Stimulated activated CD8-positive, alpha-beta memory T cell treated with anti-CD3 and anti-CD28 coated beads, Interleukin-4, amount 100 ng/mL, for 4 hours (primary cell): ENCODE results near the gene PLPP6.

Source experiments
- DNase-seq, 2 donors: peaks; one replicate each; pipeline ENCODE4 v3.0.0-alpha.2; 2020; ENCODE audit warnings: low read depth in 2 of 2, low spot score in 1 of 2

The PLPP6 gene

DNA sequence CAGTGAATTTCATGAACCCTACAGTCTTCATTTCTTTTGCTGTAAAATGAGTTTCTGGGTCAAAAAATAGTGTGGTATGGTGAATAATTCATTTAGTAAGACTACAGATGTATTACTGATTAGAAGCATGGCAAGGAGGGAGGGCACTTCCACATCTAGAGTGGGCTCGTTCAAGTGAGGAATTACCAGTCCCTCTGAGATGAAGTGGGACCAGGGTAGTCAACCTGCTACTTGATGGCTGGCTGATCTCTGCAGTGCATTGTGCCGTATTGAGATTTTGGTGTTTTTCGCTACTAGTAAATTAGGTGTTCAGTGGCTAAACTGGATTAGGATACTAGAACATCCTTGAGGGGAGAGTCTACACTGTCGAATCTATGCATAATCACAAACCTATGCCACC lies 28.1 kb downstream of the PLPP6 start:
- DNase-seq, result no peak

DNA sequence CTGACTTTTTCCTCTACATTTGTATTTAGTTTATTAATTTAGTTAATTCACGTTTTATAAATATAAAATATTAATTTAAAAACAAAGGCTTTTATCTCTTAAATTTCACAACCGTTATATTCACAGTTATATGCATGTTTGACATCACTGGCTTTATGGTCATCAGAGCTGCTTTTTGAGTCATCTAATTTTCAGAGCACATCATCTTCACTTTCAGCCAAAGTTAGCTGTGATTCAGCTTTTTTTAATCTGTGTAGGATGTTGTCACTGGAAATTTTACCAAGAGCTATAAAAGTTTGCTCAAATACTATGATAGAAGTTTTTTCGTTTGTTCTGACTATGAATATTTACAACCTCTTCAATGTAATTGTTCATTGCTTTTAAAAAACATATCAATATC lies 29.7 kb downstream of the PLPP6 start:
- no peak for DNase-seq

DNA sequence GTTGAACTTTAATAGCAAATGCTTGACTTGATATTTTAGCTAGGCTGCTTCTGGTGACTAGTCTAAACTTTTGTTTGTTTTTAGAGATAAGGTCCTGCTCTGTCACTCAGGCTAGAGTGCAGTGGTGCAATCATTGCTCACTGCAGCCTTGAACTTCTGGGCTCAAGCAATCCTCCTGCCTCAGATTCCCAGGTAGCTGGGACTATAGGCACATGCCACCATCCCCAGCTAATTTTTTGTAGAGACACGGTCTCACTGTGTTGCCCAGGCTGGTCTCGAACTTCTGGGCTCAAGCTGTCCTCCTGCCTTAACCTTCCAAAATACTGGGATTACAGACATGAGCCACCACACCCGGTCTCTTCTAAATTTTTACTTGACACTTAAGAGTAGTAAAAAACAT lies 38.0 kb downstream of the PLPP6 start:
- DNase-seq, result no peak

DNA sequence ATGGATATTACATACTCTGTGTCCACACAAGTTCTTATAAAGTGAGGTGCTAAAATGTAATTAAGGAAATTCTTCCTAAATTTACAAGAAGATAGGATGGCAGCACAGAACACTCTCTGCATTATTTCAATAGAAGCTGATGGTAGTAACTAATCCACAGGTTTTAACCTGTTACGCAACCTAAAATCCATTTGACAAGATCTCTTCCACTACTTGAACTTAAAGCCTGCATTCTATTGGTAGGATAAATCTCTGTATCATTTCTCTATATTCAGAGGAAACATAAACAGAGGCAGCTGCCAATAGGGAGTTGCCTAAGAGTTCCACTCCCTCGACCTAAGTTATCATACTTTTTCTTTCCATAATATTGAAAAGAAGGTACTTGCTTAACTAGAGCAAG lies 38.8 kb downstream of the PLPP6 start:
- no peak for DNase-seq

DNA sequence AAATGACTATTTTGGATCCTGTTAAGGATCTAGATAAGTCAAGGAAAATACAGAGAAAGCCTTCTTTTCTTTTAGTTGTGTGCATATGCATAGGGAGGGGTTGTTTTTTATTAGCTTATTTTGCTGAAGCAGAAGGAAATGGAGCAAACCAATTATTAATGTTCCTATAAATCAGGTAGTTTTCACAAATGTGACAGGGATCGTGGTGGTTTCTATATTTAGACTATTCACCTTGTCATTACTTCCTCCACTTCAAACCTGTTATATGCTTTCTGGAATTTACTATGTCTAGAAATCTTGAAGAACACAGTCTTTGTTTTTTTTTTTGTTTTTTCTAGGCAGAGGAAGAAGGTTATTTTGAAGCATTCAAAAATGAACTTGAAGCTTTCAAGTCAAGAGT lies 39.4 kb downstream of the PLPP6 start:
- DNase-seq, result no peak

DNA sequence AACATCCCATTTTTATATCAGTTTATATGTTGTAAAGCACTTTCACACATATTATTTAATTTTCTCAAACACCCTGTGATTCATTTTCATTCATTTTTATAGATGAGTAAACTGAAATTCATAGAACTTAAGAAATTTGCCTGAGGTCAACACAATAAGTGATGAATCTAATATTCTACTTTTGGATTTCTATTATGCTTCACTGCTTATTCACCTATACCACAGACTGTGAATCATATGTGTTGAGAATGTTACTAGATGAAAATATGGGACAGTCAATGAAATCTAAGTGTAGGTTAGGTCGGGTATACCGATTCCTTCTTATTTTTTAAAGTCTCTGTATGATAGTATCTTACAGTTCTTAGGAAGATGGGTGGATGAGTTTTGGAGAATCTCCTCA lies 42.0 kb downstream of the PLPP6 start:
- DNase-seq, result no peak

DNA sequence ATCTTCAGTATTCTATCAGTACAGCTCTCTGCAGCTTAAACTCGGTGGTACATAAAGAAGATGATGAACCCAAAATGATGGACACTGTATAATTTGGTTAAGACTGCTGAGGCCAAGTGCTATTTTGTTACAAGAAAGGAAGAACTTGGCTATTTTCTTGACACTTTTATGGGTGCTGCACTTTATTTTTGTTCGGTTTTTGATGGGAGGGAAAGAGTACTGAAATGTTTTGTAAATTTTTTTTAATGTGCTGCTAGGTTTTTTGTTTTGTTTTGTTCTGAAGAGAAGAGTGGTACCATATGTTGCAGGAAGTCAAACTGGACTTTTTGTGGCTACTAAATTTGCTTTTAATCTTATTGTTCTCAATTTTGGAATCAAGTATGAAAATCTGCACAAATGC lies 43.9 kb downstream of the PLPP6 start:
- no peak for DNase-seq

DNA sequence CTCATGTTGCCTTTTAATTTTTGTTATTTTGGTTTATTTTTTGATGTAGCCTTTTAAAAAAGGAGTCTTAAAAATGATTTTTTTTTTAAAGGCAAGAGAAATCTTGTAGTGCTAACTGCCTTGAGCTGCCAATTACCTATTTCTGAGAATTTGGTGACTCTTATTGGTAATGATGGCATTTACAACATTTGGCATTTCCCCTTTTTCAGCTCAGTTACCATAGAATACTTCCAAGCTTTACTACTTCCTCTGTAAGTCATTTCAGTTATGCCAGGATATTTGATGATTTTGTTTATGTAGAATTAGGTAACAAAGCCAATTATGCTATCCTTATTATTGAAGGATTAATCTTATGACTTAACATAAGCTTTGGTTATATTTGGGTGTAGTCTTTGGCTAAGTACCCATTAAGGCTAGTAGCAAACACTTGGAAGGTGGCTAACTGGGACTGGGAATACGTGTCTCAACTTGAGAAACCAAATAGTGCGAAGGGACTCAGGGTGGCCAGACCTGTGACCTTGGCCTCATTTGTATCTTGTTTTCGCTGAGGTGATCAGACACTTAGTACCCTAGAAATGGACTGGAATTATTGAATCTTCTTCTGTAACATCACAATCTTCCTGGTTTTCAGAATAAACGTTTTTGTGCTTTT lies 45.0 kb downstream of the PLPP6 start:
- DNase-seq, result no peak

DNA sequence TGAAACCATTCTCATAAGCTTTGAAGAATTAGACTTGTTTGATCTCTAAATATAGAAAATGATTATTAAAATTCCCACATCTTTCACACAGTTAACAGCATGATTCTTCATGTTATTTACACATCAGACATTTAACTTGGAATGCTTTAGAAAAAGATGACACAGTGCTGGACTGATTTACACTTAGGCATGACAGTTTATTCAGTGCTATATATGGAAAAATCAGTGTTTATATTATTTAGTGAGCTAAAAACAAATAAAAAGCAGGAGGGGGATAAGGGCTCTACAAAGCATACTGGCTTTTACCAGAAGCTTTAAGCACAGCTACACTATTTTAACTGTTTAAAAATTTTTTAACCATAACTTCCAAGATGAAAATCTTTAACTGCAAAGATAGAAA lies 47.3 kb downstream of the PLPP6 start:
- no peak for DNase-seq

DNA sequence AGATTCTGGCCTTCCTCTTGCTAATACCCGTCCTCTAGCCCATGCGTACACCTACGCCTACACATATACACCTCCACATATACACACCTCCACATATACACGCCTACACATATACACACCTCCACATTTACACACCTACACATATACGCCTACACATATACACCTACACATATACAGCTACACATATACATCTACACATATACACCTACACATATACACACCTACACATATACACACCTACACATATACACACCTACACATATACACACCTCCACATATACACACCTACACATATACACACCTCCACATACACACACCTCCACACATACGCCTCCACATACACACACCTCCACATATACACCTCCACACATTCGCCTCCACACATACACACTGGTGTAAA lies 51.8 kb downstream of the PLPP6 start:
- no peak for DNase-seq

DNA sequence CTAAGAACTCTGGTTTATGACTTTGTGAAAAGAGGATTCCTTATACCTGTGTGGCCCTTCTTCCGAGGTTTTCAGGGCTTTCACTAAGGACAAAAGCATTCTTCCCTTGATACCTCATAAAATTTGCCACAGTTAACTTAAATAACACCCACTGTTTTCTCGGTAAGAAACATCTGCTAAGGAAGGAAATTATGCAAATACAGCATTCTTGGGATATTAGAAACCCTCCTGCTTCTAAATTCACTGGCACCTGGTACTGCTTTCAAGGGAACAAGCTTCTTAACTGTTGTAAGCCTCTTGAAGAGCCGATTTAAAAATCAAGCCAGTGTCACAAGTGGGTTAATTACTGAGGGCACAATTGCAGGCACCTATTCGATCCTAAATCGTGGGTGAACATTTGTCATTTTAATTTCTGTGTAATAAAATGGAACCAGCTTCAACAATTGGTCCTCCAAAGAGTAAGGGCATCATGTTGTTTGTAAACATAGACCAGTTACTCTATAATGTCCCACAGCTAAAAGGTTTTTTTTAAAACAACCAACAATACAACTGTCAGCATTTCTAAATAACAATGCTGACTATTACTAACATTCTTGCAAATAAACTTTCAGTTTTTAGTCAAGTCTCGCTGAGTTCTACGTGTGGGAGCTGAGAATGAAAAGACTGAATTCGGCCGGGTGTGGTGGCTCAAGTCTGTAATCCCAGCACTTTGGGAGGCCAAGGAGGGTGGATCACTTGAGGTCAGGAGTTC lies 52.3 kb downstream of the PLPP6 start:
- DNase-seq, result no peak
